ENCODE results near the gene MRGPRX1.
"Not testable (repeated sequence)": the region's sequence is repeated elsewhere in the genome, so short reads cannot be mapped to it uniquely, and the experiment has no call there.

Gene MRGPRX1

DNA sequence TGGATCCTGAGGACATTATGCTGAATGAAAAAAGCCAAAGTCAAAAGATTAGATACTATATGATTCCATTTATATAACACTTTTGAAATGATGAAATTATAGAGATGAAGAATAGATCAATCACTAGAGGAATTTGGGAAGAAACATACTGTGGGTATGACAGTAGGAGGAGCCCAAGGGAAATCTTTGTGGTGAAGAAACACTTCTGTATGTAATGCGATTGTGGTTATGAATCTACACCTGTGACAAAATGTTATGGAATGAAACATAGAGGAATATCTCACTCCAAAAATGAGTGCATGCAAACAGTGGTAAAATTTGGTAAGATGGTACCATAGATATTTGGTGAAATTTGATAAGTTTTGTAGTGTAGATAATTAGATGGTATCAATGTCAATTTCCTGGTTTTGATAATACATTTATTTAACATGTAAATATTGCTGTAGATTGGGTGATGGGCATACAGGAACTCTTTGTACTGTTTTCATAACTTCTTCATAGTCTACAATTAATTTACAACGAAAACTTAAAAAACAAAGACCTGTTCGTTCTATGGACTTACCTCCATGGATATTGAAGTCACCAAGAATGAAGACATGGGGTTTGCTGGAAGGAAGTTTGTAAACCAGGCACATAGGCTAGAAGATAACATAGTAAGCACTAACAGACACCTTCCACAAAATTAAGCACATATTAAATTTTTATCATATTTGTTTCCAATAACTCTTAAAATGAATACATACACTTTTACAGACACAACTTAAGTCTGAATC, 11.5 kb downstream of the MRGPRX1 start:
- H3K4me3 ChIP-seq (ENCODE audit: low read length) = no peak overlapping the region
- DNase-seq = no peak
- H3K27me3 ChIP-seq (ENCODE audit: insufficient read depth, low read length, poor library complexity) = no peaks in the 10 kb centered on the region
- H4K8ac ChIP-seq (ENCODE audit: low read depth, low read length) = no peak overlapping the region
- no peak overlapping the region for H3K4ac ChIP-seq (ENCODE audit: low read depth, low read length)
- H3K4me2 ChIP-seq (ENCODE audit: low read length) = no peak overlapping the region
- H2AK5ac ChIP-seq (ENCODE audit: low read length) = no peak overlapping the region
- H3K36me3 ChIP-seq (ENCODE audit: control insufficient read depth, insufficient read depth, low read length) = no peaks in the 10 kb centered on the region
- H3K23ac ChIP-seq (ENCODE audit: low read length) = no peak overlapping the region
- WGBS (ENCODE audit: extremely low coverage, insufficient coverage, low lambda C conversion rate) = no CpG with 5 or more reads among the region's 3 CpGs
- no peak overlapping the region for H2BK120ac ChIP-seq (ENCODE audit: low read depth, low read length)
- no peak overlapping the region for H3K27ac ChIP-seq (ENCODE audit: low read depth, low read length)
- H3K18ac ChIP-seq (ENCODE audit: low read length) = no peak overlapping the region
- no peaks in the 10 kb centered on the region for H3K79me1 ChIP-seq (ENCODE audit: low read length)
- H4K5ac ChIP-seq (ENCODE audit: low read length) = no peak overlapping the region
- H3K9ac ChIP-seq (ENCODE audit: low read length) = no peak overlapping the region
- no peaks in the 10 kb centered on the region for H3K4me1 ChIP-seq (ENCODE audit: control insufficient read depth, low read depth, low read length)
- H2BK5ac ChIP-seq (ENCODE audit: low read length) = no peak overlapping the region
- H3K79me2 ChIP-seq (ENCODE audit: control insufficient read depth, insufficient read depth, low read length) = no peaks in the 10 kb centered on the region
- no peak overlapping the region for H2BK15ac ChIP-seq (replicated peaks; ENCODE audit: low read depth)
- no peak overlapping the region for H3K56ac ChIP-seq (ENCODE audit: low read length)

DNA sequence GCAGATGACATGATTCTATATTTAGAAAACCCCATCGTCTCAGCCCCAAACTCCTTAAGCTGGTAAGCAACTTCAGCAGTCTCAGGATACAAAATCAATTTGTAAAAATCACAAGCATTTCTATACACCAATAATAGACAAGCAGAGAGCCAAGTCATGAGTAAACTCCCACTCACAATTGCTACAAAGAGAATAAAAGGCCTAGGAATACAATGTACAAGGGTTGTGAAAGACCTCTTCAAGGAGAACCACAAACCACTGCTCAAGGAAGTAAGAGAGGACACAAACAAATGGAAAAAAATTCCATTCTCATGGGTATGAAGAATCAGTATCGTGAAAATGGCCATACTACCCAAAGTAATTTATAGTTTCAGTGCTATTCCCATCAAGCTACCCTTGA, 13.8 kb downstream of the MRGPRX1 start:
- not testable (repeated sequence) for H3K36me3 ChIP-seq (ENCODE audit: control insufficient read depth, insufficient read depth, low read length); H3K18ac ChIP-seq (ENCODE audit: low read length); H2BK5ac ChIP-seq (ENCODE audit: low read length); H3K79me2 ChIP-seq (ENCODE audit: control insufficient read depth, insufficient read depth, low read length); H3K23ac ChIP-seq (ENCODE audit: low read length); H3K4me2 ChIP-seq (ENCODE audit: low read length); H2BK15ac ChIP-seq (replicated peaks; ENCODE audit: low read depth); H3K4ac ChIP-seq (ENCODE audit: low read depth, low read length); H2AK5ac ChIP-seq (ENCODE audit: low read length); H3K56ac ChIP-seq (ENCODE audit: low read length); H2BK120ac ChIP-seq (ENCODE audit: low read depth, low read length); DNase-seq; H3K27me3 ChIP-seq (ENCODE audit: insufficient read depth, low read length, poor library complexity); H3K27ac ChIP-seq (ENCODE audit: low read depth, low read length); H3K9ac ChIP-seq (ENCODE audit: low read length); H3K4me3 ChIP-seq (ENCODE audit: low read length); H4K5ac ChIP-seq (ENCODE audit: low read length); H4K8ac ChIP-seq (ENCODE audit: low read depth, low read length); H3K79me1 ChIP-seq (ENCODE audit: low read length); H3K4me1 ChIP-seq (ENCODE audit: control insufficient read depth, low read depth, low read length)
- WGBS (ENCODE audit: extremely low coverage, insufficient coverage, low lambda C conversion rate) = no CpG with 5 or more reads among the region's 2 CpGs

DNA sequence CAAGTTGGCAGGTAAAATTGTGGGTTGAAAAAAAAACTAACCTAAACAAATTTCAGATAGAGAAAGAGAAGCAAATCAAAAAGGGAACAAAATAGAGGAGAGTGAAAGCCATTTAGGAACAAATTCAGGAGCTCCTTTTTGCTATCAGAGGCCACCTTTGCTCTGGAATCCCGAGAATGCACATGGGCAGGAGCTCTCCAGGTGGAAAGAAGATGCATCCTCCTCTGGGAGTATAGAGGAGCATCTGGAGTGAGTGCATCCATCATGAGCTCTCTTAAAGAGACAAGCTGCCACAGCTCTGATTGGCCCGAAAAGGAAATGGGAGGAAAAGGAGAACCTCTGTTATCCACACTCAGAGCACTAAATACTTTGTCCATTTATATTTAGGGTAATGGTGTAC, 26.3 kb downstream of the MRGPRX1 start:
- Histone ChIP-seq H3K27me3 (ENCODE audit: insufficient read depth, low read length, poor library complexity) (no peaks in the 10 kb centered on the region), H3K23ac (ENCODE audit: low read length) (no peak overlapping the region), H3K9ac (ENCODE audit: low read length) (no peak overlapping the region), H3K4me2 (ENCODE audit: low read length) (no peak overlapping the region), H2BK120ac (ENCODE audit: low read depth, low read length) (no peak overlapping the region), H2BK5ac (ENCODE audit: low read length) (no peak overlapping the region), H2BK15ac (replicated peaks; ENCODE audit: low read depth) (no peak overlapping the region), H3K56ac (ENCODE audit: low read length) (no peak overlapping the region), H3K79me2 (ENCODE audit: control insufficient read depth, insufficient read depth, low read length) (no peaks in the 10 kb centered on the region), H4K8ac (ENCODE audit: low read depth, low read length) (no peak overlapping the region), H3K36me3 (ENCODE audit: control insufficient read depth, insufficient read depth, low read length) (no peaks in the 10 kb centered on the region), H3K27ac (ENCODE audit: low read depth, low read length) (no peak overlapping the region), H3K4me3 (ENCODE audit: low read length) (no peak overlapping the region), H3K79me1 (ENCODE audit: low read length) (no peaks in the 10 kb centered on the region), H3K18ac (ENCODE audit: low read length) (no peak overlapping the region), H3K4ac (ENCODE audit: low read depth, low read length) (no peak overlapping the region), H4K5ac (ENCODE audit: low read length) (no peak overlapping the region), H2AK5ac (ENCODE audit: low read length) (no peak overlapping the region), H3K4me1 (ENCODE audit: control insufficient read depth, low read depth, low read length) (no peaks in the 10 kb centered on the region)
- no CpG with 5 or more reads among the region's 2 CpGs for WGBS (ENCODE audit: extremely low coverage, insufficient coverage, low lambda C conversion rate)
- DNase-seq = peak; percentile 36

DNA sequence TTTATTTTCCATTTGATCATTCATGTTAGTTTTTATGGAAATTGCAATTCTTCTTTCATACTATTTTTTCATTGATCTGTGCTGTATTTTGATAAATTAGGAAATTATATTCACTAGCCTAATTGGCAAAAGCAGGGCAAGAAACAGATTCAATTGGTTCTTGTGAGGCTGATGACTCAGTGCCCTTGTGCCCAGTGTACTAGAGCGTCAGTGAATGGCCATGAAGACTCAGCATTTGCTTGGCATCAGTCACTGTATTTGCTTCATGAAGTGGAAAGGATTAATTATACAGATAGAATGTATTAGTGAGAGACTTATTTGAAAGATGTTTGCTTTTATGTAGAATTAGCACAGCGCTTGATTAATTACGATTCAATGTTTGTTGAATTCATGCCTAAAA, 31.8 kb downstream of the MRGPRX1 start:
- Histone ChIP-seq H3K27ac (ENCODE audit: low read depth, low read length) (no peak overlapping the region), H2BK15ac (replicated peaks; ENCODE audit: low read depth) (no peak overlapping the region), H2BK5ac (ENCODE audit: low read length) (no peak overlapping the region)

DNA sequence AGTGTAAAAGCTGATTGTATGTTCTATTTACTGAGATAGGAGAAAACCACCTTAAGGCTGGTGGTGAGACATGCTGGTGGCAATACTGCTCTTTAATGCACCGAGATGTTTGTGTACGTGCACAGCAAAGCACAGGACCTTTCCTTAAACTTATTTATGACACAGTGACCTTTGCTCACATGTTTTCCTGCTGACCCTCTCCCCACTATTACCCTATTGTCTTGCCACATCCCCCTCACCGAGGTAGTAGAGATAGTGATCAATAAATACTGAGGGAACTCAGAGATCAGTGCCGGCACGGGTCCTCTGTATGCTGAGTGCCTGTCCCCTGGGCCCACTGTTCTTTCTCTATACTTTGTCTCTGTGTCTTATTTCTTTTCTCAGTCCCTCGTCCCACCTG, 38.6 kb downstream of the MRGPRX1 start:
- H4K8ac ChIP-seq (ENCODE audit: low read depth, low read length); H3K4ac ChIP-seq (ENCODE audit: low read depth, low read length); H3K27me3 ChIP-seq (ENCODE audit: insufficient read depth, low read length, poor library complexity); H2BK120ac ChIP-seq (ENCODE audit: low read depth, low read length); H3K4me1 ChIP-seq (ENCODE audit: control insufficient read depth, low read depth, low read length); H2BK5ac ChIP-seq (ENCODE audit: low read length); H3K56ac ChIP-seq (ENCODE audit: low read length); H3K36me3 ChIP-seq (ENCODE audit: control insufficient read depth, insufficient read depth, low read length); H2BK15ac ChIP-seq (replicated peaks; ENCODE audit: low read depth); H3K23ac ChIP-seq (ENCODE audit: low read length); H3K4me2 ChIP-seq (ENCODE audit: low read length); H4K5ac ChIP-seq (ENCODE audit: low read length); H3K79me2 ChIP-seq (ENCODE audit: control insufficient read depth, insufficient read depth, low read length); H3K4me3 ChIP-seq (ENCODE audit: low read length); H2AK5ac ChIP-seq (ENCODE audit: low read length); H3K18ac ChIP-seq (ENCODE audit: low read length); H3K9ac ChIP-seq (ENCODE audit: low read length); H3K27ac ChIP-seq (ENCODE audit: low read depth, low read length); H3K79me1 ChIP-seq (ENCODE audit: low read length); DNase-seq: not testable (repeated sequence)
- no CpG with 5 or more reads among the region's 6 CpGs for WGBS (ENCODE audit: extremely low coverage, insufficient coverage, low lambda C conversion rate)

More for the DNA sequence above, 31.8 kb downstream of the MRGPRX1 start:
- DNase-seq = no peak
- Histone ChIP-seq H3K27me3 (ENCODE audit: insufficient read depth, low read length, poor library complexity) (no peaks in the 10 kb centered on the region), H2AK5ac (ENCODE audit: low read length) (no peak overlapping the region), H2BK120ac (ENCODE audit: low read depth, low read length) (no peak overlapping the region), H3K9ac (ENCODE audit: low read length) (no peak overlapping the region), H3K23ac (ENCODE audit: low read length) (no peak overlapping the region), H3K4me2 (ENCODE audit: low read length) (no peak overlapping the region), H3K56ac (ENCODE audit: low read length) (no peak overlapping the region), H3K79me1 (ENCODE audit: low read length) (no peaks in the 10 kb centered on the region), H3K4me3 (ENCODE audit: low read length) (no peak overlapping the region), H4K5ac (ENCODE audit: low read length) (no peak overlapping the region), H3K79me2 (ENCODE audit: control insufficient read depth, insufficient read depth, low read length) (no peaks in the 10 kb centered on the region), H3K4ac (ENCODE audit: low read depth, low read length) (no peak overlapping the region), H4K8ac (ENCODE audit: low read depth, low read length) (no peak overlapping the region), H3K4me1 (ENCODE audit: control insufficient read depth, low read depth, low read length) (no peaks in the 10 kb centered on the region), H3K18ac (ENCODE audit: low read length) (no peak overlapping the region), H3K36me3 (ENCODE audit: control insufficient read depth, insufficient read depth, low read length) (no peaks in the 10 kb centered on the region)
- WGBS (ENCODE audit: extremely low coverage, insufficient coverage, low lambda C conversion rate) = no CpG with 5 or more reads among the region's 3 CpGs

DNA sequence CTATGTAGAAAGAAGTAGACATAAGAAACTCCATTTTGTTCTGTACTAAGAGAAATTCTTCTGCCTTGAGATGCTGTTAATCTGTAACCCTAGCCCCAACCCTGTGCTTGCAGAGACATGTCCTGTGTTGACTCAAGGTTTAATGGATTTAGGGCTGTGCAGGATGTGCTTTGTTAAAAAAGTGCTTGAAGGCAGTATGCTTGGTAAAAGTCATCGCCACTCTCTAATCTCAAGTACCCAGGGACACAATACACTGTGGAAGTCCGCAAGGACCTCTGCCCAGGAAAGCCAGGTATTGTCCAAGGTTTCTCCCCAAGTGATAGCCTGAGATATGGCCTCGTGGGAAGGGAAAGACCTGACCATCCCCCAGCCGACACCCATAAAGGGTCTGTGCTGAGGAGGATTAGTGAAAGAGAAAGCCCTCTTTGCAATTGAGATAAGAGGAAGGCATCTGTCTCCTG, 39.0 kb downstream of the MRGPRX1 start:
- not testable (repeated sequence) for H3K56ac ChIP-seq (ENCODE audit: low read length); H2BK120ac ChIP-seq (ENCODE audit: low read depth, low read length); H3K9ac ChIP-seq (ENCODE audit: low read length); H3K36me3 ChIP-seq (ENCODE audit: control insufficient read depth, insufficient read depth, low read length); H3K4ac ChIP-seq (ENCODE audit: low read depth, low read length); H3K4me1 ChIP-seq (ENCODE audit: control insufficient read depth, low read depth, low read length); H4K8ac ChIP-seq (ENCODE audit: low read depth, low read length); H3K79me1 ChIP-seq (ENCODE audit: low read length); H3K18ac ChIP-seq (ENCODE audit: low read length); H3K4me2 ChIP-seq (ENCODE audit: low read length); H3K27ac ChIP-seq (ENCODE audit: low read depth, low read length); H2AK5ac ChIP-seq (ENCODE audit: low read length); H3K79me2 ChIP-seq (ENCODE audit: control insufficient read depth, insufficient read depth, low read length); H3K27me3 ChIP-seq (ENCODE audit: insufficient read depth, low read length, poor library complexity); H3K4me3 ChIP-seq (ENCODE audit: low read length); H2BK15ac ChIP-seq (replicated peaks; ENCODE audit: low read depth); H3K23ac ChIP-seq (ENCODE audit: low read length); H2BK5ac ChIP-seq (ENCODE audit: low read length); H4K5ac ChIP-seq (ENCODE audit: low read length)
- WGBS (ENCODE audit: extremely low coverage, insufficient coverage, low lambda C conversion rate) = no CpG with 5 or more reads among the region's 4 CpGs
- peak; percentile 96 for DNase-seq
